HepG2 (cell line): ENCODE data around the gene ZNF548. TPM values are rescaled to one million over a fixed set of nuclear protein-coding genes. Genes with fewer than 3 reads are reported as not detected.

Experiments used
- CBFB ChIP-seq: sonication (generic); formaldehyde crosslinking; IDR thresholded peaks from 2 replicates; pipeline ENCODE4 v1.4.0; 2020; ENCODE audit warnings: missing genetic modification reagents
- CHD2 ChIP-seq: IDR thresholded peaks from 2 replicates; pipeline ENCODE4 v1.6.1; 2011; ENCODE audit warnings: low read depth, low read length, improper control_type of control experiment
- KLF13 ChIP-seq: sonication (generic); formaldehyde crosslinking; IDR thresholded peaks from 2 replicates; pipeline ENCODE4 v1.4.0; 2020; ENCODE audit warnings: mild to moderate bottlenecking, missing genetic modification reagents
- NR1H2 ChIP-seq: sonication (generic); formaldehyde crosslinking; IDR thresholded peaks from 2 replicates; pipeline ENCODE4 v1.8.1; 2022; ENCODE audit warnings: low read depth, missing genetic modification reagents, borderline replicate concordance
- PHF8 ChIP-seq: sonication (generic); formaldehyde crosslinking; IDR thresholded peaks from 2 replicates; pipeline ENCODE4 v1.5.0; 2020; ENCODE audit warnings: missing genetic modification reagents
- SIN3B ChIP-seq: fragments of 150-350 bp; IDR thresholded peaks from 2 replicates; pipeline ENCODE4 v1.6.1; 2014; ENCODE audit warnings: low read length
- ZBTB20 ChIP-seq: sonication (generic); formaldehyde crosslinking; IDR thresholded peaks from 2 replicates; pipeline ENCODE4 v1.8.1; 2023; ENCODE audit warnings: missing genetic modification reagents, low read depth, mild to moderate bottlenecking, borderline replicate concordance
- ZFAT ChIP-seq: sonication (generic); formaldehyde crosslinking; conservative IDR thresholded peaks from 2 replicates; pipeline ENCODE4 v1.8.1; 2023; ENCODE audit warnings: missing genetic modification reagents, inconsistent platforms
- ZNF180 ChIP-seq: sonication (generic); formaldehyde crosslinking; IDR thresholded peaks from 2 replicates; pipeline ENCODE4 v1.4.0; 2020; ENCODE audit warnings: low read depth, missing genetic modification reagents, borderline replicate concordance
- ZNF251 ChIP-seq: sonication (generic); formaldehyde crosslinking; IDR thresholded peaks from 2 replicates; pipeline ENCODE4 v1.9.0; 2021; ENCODE audit warnings: mild to moderate bottlenecking, missing genetic modification reagents
- ZNF256 ChIP-seq: sonication (generic); formaldehyde crosslinking; conservative IDR thresholded peaks from 2 replicates; pipeline ENCODE4 v1.4.0; 2020; ENCODE audit warnings: missing genetic modification reagents
- ZNF317 ChIP-seq: sonication (generic); formaldehyde crosslinking; IDR thresholded peaks from 2 replicates; pipeline ENCODE4 v1.5.0; 2020; ENCODE audit warnings: mild to moderate bottlenecking, missing genetic modification reagents
- ZNF354B ChIP-seq: sonication (generic); formaldehyde crosslinking; IDR thresholded peaks from 2 replicates; pipeline ENCODE4 v1.8.0; 2022; ENCODE audit warnings: mild to moderate bottlenecking, missing genetic modification reagents
- ZNF605 ChIP-seq: sonication (generic); formaldehyde crosslinking; IDR thresholded peaks from 2 replicates; pipeline ENCODE4 v1.8.0; 2022; ENCODE audit warnings: mild to moderate bottlenecking, missing genetic modification reagents
- ZNF776 ChIP-seq: sonication (generic); formaldehyde crosslinking; IDR thresholded peaks from 2 replicates; pipeline ENCODE4 v1.4.0; 2020; ENCODE audit warnings: mild to moderate bottlenecking, missing genetic modification reagents
- ZNF883 ChIP-seq: sonication (generic); formaldehyde crosslinking; IDR thresholded peaks from 2 replicates; pipeline ENCODE4 v1.5.1; 2020; ENCODE audit warnings: mild to moderate bottlenecking, missing genetic modification reagents; ENCODE audit errors: not compliant biosample characterization
- ZSCAN25 ChIP-seq: sonication (generic); formaldehyde crosslinking; IDR thresholded peaks from 2 replicates; pipeline ENCODE4 v1.8.0; 2022; ENCODE audit warnings: mild to moderate bottlenecking, missing genetic modification reagents
- polyA plus RNA-seq, 8 experiments: library from polyadenylated mRNA; depleted of rRNA in 3 of 8; stranded (reverse) in 7 of 8; unstranded in 1 of 8; fragments of >200 nt; fragmentation: Illumina TruSeq in 4 of 8; extraction: Trizol in 4 of 8; gene quantifications; 2 replicates each; pipeline versions ENCODE4 v1.2.1 to v1.2.3, GENCODE V29; 2011 to 2016; ENCODE audit warnings: low read depth in 4 of 8, missing spikeins in 1 of 8, mixed read lengths in 1 of 8; ENCODE audit not compliant: insufficient read depth in 1 of 8
- total RNA-seq, 5 experiments: library from RNA; depleted of rRNA; stranded (reverse); fragments of >200 nt; fragmentation: Illumina TruSeq; extraction: Trizol; gene quantifications; 2 replicates each; pipeline ENCODE4 v1.2.3, GENCODE V29; 2016; ENCODE audit warnings: low read depth in 1 of 5
- TF ChIP-seq, protein P1 (sequence below): sonication (generic); formaldehyde crosslinking; IDR thresholded peaks from 2 replicates; pipeline ENCODE4 v1.4.0; 2020; ENCODE audit warnings: missing genetic modification reagents
- TF ChIP-seq, protein P2 (sequence below): sonication (generic); formaldehyde crosslinking; IDR thresholded peaks from 2 replicates; pipeline ENCODE4 v1.4.0; 2020; ENCODE audit warnings: missing genetic modification reagents
- TF ChIP-seq, protein P3 (sequence below): sonication (generic); formaldehyde crosslinking; IDR thresholded peaks from 2 replicates; pipeline ENCODE4 v1.8.0; 2023; ENCODE audit warnings: mild to moderate bottlenecking, missing genetic modification reagents
- TF ChIP-seq, protein P4 (sequence below): sonication (generic); formaldehyde crosslinking; IDR thresholded peaks from 2 replicates; pipeline ENCODE4 v1.4.0; 2020; ENCODE audit warnings: mild to moderate bottlenecking, missing genetic modification reagents

ZNF548 gene
- total and polyA plus RNA-seq, 2 of the 13 experiments (the other 11 are each of a cell fraction or from before 2014, with no cell fraction given), result 19.6 to 24.9 TPM

DNA sequence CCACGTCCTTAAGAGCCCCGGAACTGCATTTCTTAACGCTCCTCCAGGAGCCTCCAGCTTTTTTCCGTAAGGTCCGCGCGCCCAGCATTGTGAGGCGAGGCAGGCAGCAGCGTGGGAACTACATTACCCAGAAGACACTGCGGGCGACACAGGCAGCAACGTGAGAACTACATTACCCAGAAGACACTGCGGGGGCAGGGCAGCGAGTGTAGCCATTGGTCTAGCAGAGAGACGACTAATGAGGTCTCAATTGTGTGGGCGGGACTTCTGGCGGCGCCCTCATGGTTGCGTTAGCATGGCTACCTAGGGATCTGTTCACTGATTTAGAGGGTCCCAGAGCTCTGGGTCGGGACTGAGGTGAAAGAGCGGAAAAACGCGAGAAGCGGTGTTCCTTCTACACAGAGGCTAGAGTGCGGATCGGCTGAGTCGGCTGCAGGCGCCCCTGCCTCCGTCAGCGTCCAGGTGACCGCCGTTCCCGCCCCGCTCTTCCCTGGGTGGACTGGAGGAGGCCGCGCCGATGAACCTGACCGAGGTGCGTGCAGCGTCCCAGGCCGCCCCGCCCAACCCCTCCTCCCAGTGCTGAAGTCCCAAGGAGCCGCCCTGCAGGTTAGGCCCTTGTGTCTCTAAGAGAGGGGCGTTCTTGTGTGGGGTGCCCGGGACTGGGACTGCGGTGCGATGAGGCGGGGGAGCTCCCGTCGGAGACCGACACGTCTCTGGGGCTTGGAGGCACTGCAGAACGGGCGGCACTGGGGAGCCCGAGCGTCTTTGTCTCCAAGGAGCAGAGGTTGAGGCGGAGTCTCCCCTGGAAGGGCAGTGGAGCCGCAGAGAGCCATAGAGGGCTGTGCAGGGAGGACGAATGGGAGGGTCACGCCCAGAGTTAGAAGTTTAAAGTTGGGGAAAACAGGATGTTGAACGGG, 45.7 kb downstream of the ZNF548 start, which contains the start of gene ZNF749 (continued):
- TF ChIP-seq ZNF317 (CRISPR knock-in tag) (0 out of 2 replicates have a peak, but pooled peaks have one; percentile 82), CBFB (CRISPR knock-in tag) (0 out of 2 replicates have a peak, but pooled peaks have one; percentile 23), ZNF354B (CRISPR knock-in tag) (no peak), ZNF256 (CRISPR knock-in tag) (no peak), ZSCAN25 (CRISPR knock-in tag) (no peak), ZNF883 (CRISPR knock-in tag) (peak; percentile 26), ZNF605 (CRISPR knock-in tag) (peak; percentile 55), ZNF180 (CRISPR knock-in tag) (no peak), ZBTB20 (CRISPR knock-in tag) (no peak), CHD2 (peak; percentile 47), PHF8 (CRISPR knock-in tag) (peak; percentile 87; the same call in 1 of the 2 replicates), NR1H2 (no peak), ZNF776 (CRISPR knock-in tag) (peak; percentile 23), SIN3B (peak; percentile 74), KLF13 (CRISPR knock-in tag) (no peak), ZFAT (CRISPR knock-in tag) (no peak), ZNF251 (no peak)
- TF ChIP-seq, protein P1, sequence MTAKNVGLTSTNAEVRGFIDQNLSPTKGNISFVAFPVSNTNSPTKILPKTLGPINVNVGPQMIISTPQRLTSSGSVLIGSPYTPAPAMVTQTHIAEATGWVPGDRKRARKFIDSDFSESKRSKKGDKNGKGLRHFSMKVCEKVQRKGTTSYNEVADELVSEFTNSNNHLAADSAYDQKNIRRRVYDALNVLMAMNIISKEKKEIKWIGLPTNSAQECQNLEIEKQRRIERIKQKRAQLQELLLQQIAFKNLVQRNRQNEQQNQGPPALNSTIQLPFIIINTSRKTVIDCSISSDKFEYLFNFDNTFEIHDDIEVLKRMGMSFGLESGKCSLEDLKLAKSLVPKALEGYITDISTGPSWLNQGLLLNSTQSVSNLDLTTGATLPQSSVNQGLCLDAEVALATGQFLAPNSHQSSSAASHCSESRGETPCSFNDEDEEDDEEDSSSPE (CRISPR knock-in tag), result peak; percentile 70
- TF ChIP-seq, protein P2, sequence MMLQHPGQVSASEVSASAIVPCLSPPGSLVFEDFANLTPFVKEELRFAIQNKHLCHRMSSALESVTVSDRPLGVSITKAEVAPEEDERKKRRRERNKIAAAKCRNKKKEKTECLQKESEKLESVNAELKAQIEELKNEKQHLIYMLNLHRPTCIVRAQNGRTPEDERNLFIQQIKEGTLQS (CRISPR knock-in tag), result peak; percentile 33; the same call in 1 of the 2 replicates
- TF ChIP-seq, protein P3, sequence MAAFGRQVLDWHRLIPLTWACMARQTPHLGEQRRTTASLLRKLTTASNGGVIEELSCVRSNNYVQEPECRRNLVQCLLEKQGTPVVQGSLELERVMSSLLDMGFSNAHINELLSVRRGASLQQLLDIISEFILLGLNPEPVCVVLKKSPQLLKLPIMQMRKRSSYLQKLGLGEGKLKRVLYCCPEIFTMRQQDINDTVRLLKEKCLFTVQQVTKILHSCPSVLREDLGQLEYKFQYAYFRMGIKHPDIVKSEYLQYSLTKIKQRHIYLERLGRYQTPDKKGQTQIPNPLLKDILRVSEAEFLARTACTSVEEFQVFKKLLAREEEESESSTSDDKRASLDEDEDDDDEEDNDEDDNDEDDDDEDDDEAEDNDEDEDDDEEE (CRISPR knock-in tag), result no peak
- TF ChIP-seq, protein P4, sequence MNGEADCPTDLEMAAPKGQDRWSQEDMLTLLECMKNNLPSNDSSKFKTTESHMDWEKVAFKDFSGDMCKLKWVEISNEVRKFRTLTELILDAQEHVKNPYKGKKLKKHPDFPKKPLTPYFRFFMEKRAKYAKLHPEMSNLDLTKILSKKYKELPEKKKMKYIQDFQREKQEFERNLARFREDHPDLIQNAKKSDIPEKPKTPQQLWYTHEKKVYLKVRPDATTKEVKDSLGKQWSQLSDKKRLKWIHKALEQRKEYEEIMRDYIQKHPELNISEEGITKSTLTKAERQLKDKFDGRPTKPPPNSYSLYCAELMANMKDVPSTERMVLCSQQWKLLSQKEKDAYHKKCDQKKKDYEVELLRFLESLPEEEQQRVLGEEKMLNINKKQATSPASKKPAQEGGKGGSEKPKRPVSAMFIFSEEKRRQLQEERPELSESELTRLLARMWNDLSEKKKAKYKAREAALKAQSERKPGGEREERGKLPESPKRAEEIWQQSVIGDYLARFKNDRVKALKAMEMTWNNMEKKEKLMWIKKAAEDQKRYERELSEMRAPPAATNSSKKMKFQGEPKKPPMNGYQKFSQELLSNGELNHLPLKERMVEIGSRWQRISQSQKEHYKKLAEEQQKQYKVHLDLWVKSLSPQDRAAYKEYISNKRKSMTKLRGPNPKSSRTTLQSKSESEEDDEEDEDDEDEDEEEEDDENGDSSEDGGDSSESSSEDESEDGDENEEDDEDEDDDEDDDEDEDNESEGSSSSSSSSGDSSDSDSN (CRISPR knock-in tag), result peak; percentile 68
